Left hindlimb (tissue), 1 donor: ENCODE results near the gene FSTL4.

Experiments
- DNase-seq: peaks from one replicate; pipeline ENCODE4 v3.0.0-alpha.2; 2018

FSTL4 gene

DNA sequence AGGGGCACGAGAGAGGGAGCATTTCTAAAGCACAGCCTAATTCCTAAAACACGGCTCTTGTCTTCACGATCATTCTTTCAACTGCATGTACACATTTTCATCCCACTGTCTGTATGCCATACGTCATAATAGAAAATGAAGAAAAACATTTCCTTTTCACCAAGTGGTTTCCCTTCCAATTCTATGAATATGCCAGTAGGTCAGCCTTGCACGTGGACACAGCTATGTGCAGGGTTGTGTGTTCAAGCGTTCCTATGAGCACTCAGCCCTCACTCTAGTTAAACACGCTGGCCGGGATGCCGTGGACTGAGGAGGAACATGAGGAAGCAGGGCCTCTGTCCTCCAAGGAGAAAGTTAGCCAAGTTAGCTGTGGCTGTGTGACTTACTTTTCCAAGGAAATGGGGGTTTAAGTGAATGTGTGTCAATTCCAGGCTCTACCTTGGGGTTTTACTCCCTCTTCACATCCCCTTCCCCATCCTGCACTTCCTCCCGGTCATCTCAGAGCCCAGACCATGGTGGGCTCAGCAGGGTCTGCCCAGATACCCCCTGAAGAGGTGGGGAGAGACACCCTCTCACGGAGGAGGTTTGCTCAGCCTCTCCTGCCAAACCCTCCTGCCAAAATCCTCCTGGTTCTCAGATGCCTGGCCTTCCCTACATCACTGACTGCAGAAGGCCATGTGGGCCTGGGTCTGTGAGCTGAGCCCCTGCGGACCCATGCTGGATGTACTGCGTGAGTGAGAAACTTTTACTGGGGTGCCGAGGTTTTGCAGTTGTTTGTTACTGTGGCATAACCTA is 230.6 kb downstream of the FSTL4 start:
- no peak for DNase-seq

DNA sequence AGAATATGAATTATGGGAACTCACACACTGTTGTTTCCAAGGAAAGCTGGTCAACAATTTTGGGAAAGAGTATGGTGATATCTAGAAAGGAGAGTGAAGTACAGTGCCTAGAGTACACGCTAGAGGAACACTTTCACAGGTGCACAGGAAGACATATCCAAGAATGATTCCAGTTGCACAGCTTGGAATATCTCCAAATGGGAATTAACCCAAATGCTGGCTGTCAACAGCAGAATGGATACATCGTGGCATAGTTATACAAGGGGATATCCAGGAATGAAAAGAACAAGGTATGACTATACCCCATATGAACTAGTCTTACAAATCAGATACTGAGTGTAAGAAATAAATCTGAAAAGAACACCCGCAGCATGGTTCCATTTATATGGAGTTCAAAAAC is 231.3 kb downstream of the FSTL4 start:
- DNase-seq, result no peak

DNA sequence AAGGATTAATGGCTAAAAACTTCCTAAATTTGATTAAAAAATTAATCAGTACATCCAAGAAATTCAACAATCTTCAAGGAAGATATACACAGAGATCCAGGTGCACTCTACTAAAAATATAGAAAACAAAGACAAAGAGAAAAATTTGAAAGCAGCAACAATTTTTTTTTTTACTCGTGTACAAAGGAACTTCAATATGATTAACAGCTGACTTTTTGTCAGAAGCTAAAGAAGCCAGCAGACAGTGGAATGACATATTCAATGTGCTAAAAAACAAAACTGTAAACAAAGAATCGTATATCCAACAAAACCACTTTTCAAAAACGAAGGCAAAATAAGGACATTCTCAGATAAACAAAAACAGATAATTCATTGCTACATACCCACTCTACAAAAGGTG is 234.6 kb downstream of the FSTL4 start:
- no peak for DNase-seq

DNA sequence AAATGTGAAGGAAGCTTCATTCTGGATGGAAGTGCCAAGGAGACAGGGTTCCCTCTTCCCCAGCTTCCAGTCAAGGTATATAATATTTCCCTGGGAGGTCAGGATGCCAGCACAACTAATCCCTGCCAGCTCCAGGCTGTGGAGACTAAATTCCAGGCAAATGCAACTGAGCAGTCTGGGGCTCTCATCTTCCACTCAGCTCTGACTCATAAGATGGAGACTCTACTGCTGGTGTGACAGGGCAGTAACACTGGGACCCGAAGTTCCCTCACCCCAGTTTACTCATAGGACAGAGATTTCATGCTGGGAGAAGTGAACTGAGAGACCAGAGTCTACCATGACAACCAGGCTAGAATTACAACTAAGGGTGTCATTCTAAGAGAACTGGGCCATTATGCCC is 235.4 kb downstream of the FSTL4 start:
- DNase-seq, result no peak

DNA sequence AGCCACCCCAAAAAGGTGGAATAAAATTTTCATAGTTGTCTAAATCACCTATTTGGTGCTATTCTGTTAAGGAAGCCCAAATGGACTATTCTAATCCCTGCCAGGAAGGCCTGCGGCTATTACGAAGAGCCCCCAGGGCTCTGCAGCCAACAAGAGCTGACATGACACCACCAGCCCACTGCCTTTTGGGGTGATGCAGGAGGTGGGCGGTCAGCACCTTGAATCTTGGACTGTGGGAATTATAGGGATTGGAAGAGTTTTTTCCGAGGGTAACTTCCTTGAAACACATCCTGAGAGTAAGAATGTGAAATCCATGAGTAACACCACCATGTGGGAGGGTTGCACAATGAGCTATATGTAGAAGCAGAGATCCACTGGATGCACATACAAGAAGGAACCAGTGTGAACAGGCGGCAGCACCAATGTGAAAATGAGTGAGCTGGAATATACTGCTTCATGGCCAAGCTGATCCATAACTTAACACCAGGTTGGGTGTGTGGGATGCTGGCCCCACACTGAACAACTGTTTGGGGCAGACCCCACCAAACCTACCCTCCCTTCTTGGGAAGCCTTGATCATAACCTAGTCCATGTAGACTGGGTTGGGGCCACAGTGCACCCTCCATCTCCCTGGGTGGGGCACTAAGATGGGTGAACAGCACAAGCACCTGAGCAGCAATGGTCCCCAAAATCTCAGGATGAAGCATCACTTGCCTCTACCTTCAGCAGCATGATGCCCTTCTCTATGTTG is 239.0 kb downstream of the FSTL4 start:
- no peak for DNase-seq

DNA sequence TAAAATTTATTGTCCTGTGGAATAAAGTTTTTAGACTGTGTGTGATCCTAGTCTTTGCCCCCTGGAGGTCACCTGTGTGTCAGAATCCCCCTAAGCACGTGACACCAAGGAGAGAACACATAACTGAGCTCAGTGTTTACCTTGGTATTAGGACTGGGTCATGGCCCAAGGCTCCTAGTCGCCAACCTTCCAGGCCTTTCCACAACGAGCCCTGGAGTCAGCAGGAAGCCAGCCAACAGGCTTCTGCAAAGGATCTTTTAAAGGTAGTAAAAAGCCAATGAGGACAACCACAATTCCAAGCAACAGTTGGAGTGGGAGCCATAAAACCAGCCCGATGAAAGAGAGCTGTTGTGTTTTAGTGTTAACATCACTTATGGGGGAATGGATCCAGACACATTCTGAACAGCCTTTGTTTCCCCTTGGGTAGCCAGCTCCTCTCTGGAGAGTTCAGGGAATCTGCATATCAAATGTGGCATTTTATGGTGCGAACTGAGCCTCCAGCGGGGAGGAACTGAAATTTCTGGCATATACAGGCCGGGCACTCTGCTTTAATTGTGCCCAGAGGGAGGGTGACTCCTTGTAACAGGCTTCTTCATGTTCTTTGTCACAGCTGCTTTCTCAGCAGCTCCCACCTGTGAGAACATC is 239.9 kb downstream of the FSTL4 start:
- DNase-seq, result no peak

DNA sequence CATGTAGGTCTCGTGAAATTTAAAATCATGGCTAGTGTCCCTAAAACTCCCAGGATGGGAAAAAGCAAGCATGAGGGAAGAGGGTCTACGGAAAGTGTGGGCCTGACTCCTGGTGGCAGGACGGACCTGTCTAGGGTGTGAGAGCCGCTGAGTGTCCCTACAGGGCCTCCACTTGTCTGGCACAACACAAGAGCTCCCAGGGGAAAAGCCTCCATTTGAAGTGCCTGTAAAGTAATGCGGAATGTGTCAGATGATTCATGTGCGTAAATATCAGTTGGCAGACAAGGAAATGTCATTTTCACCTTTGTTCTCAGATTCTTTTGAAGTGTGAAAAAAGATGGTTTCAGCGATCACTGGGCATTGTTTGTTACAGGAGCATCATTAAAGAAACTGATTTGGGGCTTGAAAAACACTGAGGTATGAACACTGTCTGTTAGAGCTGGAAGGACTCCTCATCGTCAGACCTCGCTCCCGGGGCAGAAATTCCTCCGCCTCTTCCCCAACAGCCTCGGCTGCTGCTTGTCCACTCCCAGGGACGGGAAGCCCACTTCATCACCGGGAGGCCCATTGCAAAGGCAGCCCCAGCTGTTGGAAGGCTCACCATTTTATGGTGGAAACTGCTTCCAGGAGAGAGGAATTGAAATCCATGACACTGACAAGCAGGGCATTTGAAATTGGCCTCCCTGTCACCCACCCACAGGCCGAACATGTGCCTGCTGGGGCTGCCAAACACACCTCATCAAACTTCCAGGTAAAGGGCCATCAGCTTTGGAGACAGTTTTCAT is 240.8 kb downstream of the FSTL4 start:
- no peak for DNase-seq

DNA sequence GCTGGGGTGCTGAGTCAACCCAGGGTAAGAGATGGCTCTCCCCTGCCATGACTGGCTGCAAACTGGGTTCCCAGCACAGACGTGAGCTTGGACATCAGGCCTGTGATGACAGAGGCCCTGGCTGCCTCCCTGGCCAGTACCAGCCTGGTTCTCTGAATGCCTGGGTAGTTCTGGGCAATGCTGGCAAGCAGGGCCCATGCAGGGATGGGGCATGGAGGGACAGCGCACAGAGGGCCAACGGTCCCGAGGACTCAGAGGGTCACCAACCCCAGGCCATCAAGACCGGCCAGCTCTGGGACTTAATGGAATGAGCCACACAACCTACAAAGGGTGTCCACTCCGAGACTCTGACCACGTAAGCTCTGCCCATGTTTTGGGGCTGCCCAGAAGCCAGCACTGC is 241.4 kb downstream of the FSTL4 start:
- DNase-seq, result no peak

DNA sequence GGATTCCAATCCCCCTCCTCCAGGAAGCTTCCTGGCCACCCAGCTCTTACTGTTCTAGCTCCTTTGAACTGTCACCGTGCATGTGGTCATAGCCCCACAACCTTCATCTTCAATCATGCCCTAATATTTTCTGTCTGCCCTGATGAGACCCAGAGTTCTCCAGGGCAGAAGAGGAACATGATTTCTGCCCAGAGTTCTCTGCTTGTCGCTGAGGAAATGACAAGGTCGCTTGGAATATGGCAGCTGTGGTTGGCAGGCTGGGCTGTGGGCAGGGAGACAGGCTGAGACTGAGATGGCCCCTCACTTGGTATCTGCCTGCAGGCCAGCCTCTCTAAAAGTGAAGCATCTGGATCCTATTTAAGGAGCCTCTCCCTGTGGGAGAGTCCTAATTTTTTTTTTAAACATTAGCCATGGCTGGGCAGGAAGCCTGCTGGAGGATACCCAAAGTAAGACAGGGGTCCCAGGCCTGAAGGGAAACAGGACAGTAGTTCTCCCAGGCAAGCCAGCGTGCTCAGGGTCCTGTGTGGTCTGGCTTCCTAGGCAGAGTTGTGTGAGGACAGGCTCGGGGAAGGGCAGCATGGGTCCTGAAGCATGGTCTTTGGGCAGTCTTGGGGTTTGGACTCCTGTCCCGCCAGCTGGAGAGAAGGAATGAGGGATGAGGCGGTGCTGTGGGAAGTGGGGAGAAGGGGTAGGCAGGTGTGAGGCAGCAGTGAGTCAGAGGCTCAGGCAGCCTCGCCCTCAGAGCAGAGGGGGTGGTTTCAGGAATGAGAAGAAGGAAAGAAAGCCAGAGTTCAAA is 242.1 kb downstream of the FSTL4 start:
- DNase-seq, result no peak

DNA sequence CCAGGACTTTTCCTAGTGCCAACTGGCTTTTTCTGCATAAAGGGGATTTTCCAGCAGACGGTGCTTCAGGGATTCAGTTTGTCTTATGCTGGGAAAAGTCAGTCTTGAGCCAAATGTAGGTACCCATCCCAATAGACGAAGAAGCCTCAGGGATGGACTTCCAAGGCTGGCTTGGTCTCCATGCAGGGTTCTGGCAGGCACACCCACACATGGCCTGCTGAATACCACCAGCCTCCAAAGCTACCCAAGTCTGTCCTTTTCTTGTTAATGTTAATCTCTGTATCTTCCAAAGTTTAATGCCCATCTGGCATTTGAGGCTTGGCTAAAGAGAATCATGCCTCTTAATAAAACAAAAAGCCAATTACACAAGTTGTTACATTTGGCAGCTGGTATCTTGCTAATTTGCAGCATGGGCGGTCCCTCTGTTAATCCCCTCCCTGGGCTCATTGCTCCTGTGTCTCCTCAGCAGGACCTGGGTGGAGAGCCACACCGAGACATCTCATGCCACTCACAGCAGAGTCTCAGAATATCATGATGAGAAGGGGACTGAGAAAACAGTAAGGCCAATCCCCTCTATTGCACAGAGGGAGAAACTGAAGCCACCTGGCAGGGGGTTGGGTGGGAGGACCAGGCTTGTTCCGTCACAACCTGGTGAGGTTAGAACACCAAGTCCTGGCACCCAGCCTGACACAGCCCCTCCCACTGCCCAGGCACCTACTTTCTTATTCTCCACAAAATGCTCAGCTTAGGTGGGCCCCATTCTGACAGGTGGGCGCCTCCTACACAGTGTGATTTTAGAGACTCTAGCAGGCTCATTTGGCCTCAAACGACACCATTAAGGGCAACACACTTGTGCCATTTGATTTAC is 243.2 kb downstream of the FSTL4 start:
- DNase-seq, result no peak

DNA sequence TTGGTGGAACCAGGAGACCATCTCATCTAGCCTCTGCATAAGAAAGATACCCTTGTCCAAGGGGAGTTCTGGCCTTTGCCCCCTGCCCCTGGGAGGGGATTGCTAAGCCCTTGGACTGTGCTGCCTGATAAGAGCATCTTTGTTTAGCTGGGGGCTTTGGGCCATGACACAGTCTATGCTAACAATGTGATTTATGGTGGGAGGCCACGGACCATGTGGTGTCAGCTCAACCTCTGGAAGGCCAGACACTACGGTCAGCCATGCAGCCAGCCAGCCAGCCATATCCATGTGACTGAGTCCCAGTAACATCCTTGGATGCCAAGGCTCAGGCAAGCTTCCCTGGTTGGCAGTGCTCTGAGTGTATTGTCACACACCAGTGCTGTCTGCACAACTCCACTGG is 244.4 kb downstream of the FSTL4 start:
- no peak for DNase-seq

DNA sequence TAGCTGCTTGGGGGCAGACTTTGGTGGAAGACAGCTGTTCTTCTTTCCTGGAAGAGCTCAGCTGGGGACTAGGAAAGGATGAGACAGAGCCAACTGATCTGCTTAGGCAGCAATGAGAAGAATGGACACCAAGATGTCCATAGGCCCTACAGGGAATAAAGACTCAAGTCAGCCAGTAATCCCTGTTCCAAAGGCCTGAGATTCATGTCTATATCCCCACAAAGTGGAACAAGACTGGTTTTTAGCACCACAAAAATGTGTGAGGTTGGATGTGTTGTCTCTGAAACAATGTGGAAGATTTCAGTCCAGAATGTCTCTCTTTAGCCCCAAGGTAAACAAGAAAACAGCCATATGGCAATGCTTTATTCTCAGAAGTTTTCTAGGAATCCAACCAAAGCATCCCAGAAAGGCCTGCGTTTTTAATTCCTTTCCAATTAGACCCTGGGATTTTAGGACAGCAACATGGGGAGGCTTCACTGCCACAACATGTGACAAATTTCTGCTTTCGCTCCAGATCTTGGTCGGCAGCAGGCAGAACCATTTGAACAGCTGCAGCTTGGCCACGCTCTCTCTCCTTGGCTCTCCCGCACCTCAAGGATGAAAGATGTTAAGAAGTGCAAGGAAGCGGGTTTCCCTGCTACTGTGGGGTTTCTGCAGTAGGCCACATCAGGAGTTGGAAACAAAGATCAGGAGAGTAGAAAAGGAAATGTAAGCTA is 245.1 kb downstream of the FSTL4 start:
- peak; percentile 47 for DNase-seq

DNA sequence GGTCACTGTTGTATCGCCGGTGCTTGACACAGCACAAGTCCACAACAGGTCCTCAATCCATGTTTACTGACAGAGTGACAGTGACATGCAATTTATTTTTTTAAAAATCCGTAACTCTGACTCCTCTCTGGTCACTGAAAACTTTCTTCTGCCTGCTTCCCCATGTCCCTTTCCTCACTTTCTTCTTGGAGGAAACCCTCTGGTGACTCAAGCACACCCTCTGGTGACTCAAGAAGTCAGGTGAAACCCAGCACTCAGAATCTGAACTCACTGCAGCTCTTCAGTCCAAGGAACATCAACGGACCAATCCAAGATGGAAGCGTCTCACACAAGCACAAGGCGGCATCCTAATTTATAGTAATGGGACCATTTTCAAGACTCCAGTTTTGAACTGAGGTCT is 245.9 kb downstream of the FSTL4 start:
- no peak for DNase-seq

DNA sequence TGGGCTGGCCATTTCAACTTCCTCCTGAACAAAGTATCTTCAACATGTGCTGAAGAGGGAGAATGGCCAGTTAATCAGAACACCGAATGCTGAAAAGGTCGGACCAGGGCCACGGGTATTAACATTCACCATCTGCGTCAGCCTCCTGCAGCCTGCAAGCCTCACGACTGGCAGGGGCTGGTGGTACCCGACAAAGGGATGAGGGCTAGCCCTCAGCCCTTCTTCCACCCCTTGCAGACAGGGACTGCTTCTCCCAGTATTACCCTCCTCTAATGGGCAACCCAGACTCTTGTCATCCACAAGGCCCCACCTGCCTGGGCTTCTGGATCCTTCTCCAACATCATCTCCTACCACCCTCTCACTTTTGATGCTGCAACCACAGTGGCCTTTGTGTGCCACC is 246.6 kb downstream of the FSTL4 start:
- DNase-seq, result no peak

DNA sequence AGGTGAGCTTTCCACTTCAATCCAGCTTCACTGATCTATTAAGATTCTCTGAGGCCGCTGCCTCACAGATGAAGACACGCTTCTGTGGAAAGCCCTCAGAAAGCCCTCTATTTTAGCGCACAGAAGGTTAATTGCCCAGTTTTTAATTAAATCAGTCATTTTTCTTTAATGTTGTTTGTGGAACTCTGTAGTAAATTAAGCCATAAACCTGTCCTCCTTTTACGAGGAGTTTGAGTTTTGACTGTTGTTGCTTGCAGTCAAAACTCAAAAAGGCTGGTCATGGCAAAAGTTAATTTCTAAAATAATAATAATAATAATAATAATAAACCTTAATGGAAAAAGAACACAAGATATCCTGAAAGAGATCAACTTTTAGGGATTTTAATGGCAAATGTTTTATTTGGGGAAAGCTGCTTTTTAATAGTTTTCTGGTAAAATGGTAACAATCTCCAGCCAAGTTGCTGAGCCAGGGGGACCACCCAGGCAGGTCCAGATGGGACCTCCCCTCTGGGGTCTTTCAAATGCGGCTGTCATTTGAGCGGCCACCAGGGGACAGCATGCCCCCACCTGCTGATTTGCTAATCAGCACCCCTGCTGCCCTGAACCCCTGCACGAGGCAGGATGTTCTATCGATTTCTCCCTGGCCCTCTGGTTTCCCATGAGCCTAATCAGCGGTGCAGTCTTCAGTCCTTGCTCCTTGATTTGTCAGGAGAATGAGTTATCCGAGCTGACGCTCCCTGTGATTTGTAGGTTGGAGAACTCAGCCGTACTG is 247.2 kb downstream of the FSTL4 start:
- no peak for DNase-seq

DNA sequence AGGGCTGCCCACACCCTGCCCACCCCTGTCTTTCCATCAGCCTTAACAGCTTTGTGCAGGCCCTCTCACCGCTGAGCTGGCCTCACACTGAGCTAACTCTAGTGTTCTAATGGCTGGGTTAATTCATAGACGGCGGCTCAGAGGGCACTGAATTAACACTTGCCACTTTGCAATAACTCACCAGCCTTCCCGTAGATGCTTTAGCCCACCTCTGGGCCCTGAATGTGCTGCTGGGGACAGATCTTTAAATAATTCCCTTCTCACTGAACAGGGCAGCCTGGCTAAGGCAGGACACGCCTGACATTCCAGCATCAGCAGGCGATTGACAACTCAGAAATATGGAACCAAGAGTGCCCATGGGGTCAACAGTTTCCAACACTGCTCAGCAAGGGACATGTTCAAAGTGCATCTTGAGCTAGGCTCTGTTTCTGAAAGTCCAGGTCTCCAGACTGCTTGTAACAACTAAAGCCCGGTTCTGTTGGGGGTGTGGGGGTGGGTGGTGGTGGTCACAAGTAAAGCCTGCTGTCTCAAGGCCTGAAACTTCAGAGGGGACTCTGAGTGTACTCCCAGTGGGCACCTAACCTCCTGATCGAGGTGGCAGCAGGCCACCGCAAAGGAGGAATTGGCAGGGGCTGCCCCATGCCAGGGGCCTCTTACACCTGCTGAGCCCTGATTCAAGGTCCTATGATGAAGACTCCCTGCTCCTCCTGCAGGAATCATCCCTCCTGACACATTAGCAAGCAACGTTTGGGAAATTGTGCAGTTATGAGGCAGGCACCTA is 248.3 kb downstream of the FSTL4 start:
- no peak for DNase-seq

DNA sequence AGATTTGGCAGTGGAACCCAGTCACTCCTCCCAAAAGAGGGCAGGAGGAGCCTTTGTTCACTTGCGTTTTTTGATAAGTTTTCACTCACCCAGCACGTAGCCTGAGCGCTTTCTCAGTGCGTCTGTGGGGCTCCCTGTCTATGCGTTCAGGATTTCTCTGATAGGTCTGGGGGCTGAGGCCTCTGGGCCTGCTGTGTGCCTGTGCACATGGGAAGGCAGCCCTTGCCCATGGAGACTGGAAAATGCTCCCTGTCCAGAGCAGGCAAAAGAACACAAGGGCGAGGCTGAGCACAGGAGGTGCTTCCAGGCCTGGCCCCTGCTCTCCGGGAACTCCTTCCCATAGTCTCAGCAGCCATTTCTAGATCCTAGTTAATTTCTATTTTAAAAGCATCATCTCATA is 249.9 kb downstream of the FSTL4 start:
- DNase-seq, result no peak

DNA sequence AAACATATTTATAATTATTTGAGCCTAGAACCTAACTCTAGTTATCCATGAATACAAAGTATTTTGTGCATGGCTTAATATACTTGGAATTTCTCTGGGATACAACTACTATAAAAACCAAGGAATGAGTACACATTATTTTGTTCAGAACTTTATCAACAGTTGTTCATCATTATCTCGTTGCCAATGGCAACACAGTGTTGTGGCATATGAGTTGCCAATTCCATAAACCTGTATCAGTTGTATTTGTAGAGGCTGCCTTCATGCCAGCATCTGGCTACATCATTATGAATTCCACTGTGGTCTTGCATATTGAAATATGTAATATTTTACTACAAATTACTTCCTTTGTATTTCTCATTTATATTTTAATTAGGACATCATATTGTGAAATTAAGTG is 250.4 kb downstream of the FSTL4 start:
- DNase-seq, result no peak
